DLD1 (cell line): ENCODE data around the gene PDE6A.

Source experiments
- in situ Hi-C: cut with HindIII; loops from 2 replicates; pipeline ENCODE4 v1.10.0; 2017; ENCODE audit warnings: low sequenced_read_pairs

Gene PDE6A

GRCh38 chr5:149820536-149821510 lies 123.8 kb downstream of the PDE6A start:
- in situ Hi-C loops = no loop called here

GRCh38 chr5:149820012-149820411 lies 124.6 kb downstream of the PDE6A start:
- in situ Hi-C loops = no loop called here

- in situ Hi-C loops = no loop called here
Observed at GRCh38 chr5:149818116-149818515, 126.5 kb downstream of the PDE6A start.

- in situ Hi-C loops = no loop called here
Observed at GRCh38 chr5:149817539-149818060, 127.0 kb downstream of the PDE6A start.

DNA sequence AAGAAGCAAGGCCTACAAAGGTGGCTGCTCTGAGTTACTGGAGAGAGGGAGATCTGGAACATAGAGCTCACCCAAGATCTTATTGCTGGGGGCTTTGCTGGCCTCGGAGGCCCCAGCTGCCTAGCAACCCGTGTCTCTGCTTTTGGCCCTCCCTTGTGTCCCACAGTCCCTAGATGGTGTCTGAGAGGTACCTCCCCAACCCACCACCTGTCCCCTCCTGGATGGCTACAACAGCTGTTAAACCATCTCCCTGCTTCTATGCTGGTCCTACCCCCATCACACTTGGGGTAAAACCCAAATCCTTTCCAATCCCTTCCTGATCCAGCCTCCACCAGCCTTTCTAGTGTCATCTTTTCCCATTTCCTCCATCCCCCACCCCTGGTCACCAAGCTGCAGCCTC lies 127.9 kb downstream of the PDE6A start:
- in situ Hi-C loops = no loop called here

GRCh38 chr5:149811453-149811852 lies 133.1 kb downstream of the PDE6A start:
- in situ Hi-C loops = no loop called here

DNA sequence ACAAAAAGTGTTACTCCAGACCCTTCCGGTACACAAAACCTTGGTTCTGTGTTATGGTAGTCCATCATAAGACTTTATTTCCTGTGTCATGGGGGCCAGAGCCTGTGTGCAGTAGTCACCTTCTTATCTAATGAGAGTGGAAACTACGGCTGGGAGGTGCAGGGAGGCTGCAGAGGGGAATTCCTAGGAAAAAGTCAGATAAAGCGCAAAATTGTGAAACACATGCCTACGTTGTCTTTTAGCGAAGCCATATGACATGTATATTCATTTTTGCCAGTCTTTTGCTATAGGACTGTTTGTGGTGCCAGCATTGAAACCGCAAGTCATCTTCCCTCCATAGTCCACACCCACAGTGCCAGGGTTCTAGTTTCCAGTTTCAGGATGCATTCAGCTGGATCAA lies 133.7 kb downstream of the PDE6A start:
- in situ Hi-C loops = no loop called here

DNA sequence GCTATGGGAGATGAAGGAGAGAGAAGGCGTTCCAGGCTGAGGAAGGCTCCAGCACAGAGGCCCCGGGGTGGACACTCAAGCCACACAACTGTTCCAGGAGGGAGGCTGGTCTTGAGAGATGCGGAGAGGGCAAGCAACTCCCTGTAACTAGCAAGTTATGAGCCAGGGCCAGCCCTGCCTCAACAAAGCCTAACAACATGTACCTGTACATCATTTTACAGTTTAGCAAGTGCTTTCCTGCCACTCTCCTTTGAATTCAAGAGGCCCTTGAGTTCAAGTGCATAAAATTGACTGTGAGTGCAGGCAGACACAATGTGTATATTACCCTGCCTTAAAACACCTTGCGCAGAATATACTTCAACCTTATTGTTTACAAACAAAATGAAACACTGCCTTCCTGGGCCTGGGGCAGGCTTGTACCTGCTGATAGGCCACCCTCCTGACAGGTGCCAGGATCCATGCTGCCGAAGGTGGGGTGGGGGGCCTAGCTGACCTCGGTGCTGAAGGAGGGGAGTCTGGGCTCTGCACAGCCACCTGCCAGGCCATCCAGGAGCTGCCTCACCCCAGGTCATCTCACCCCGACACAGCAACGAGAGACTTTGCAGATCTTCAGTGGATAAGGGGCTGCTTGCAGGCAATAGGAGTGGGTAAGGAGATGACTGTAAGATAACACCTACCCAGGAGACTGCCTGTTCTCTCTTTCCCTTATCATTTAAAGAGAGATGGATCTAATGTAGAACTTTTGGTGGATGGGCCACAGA lies 134.5 kb downstream of the PDE6A start:
- in situ Hi-C loops = no loop called here

DNA sequence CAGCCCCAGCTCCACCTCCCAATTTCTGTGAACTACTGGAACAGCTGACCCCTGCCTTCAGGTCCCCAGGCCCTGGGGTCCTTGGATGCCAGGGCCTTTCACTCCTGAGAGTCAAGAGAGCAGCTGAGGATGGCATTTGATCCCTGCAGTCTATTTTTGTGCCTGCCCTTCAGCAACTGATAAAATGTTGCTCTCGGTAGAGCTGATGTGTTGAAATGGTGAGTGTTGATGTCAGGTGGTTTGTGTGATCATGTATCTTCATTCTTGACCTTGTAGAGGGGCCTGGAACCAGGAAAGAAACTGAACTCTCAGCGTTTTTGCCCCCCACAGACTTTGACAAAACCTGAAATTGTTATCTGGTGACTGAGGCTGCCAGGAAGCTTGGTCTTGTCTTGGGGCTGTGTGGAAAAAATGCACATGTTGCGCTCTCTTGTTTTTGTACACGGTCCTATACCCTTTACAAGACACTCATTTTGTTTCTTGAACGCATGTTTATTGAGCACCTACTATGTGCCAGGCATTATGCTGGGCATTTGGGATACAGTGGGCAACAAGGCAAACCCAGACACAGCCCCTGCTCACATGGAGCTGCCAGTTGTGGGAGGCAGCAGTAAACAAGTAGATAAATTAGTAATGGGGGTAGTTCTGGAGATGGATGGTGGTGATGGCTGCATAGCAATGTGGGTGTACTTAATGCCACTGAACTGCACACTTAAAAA lies 136.2 kb downstream of the PDE6A start:
- in situ Hi-C loops = no loop called here
